Caco-2 (cell line): ENCODE data around the gene ASB10. TPM values are rescaled to one million over a fixed set of nuclear protein-coding genes. Genes with fewer than 3 reads are reported as not detected.

Experiments used
- BruUV-seq: library from RNA; stranded (reverse); fragments of 400-500 nt; replicated peaks from 2 replicates; lab custom pipeline; 2021; lab: Mats Ljungman, UMichigan
- CTCF ChIA-PET: fragments of 300-600 bp; sonication (Branson Sonifier 250); formaldehyde crosslinking; loops from one replicate; lab custom pipeline; 2022; ENCODE audit warnings: antibody characterized with exemption; lab: Charles Lee
- POLR2A ChIA-PET: fragments of 300-600 bp; sonication (Branson Sonifier 250); formaldehyde crosslinking; loops from one replicate; lab custom pipeline; 2022; ENCODE audit warnings: antibody characterized with exemption; lab: Charles Lee
- DNase-seq, 2 experiments: peaks; one replicate each; pipeline versions ENCODE4 v3.0.0 to v3.0.0-alpha.2; 2020 to 2022
- H3K27me3 ChIP-seq: replicated peaks from 2 replicates; pipeline ENCODE4 v1.6.0; 2011; ENCODE audit warnings: low read length; ENCODE audit not compliant: control insufficient read depth, insufficient read depth
- H3K36me3 ChIP-seq: 2 replicates; pipeline ENCODE4 v1.5.1; 2011; ENCODE audit warnings: low read length; ENCODE audit not compliant: control insufficient read depth, insufficient read depth
- H3K4me1 ChIP-seq: fragments of 250-450 bp; sonication (Bioruptor Pico); 2 replicates; pipeline ENCODE4 v1.5.1; 2020; ENCODE audit warnings: mild to moderate bottlenecking
- H3K4me3 ChIP-seq: 2 replicates; pipeline ENCODE4 v1.5.1; 2011; ENCODE audit warnings: low read depth, mild to moderate bottlenecking, control low read depth, low read length
- H3K9me3 ChIP-seq: fragments of 250-450 bp; sonication (Bioruptor Pico); 2 replicates; pipeline ENCODE4 v1.5.1; 2020; ENCODE audit warnings: mild to moderate bottlenecking, moderate library complexity
- H3K27ac Mint-ChIP-seq: one replicate; pipeline ENCODE4 v1.8.0; 2022; ENCODE audit warnings: mixed read lengths; ENCODE audit not compliant: unreplicated experiment
- H3K27me3 Mint-ChIP-seq: one replicate; pipeline ENCODE4 v1.8.0; 2022; ENCODE audit warnings: mixed read lengths; ENCODE audit not compliant: insufficient read depth, unreplicated experiment
- H3K36me3 Mint-ChIP-seq: one replicate; pipeline ENCODE4 v1.8.0; 2022; ENCODE audit warnings: mild to moderate bottlenecking, mixed read lengths; ENCODE audit not compliant: insufficient read depth, unreplicated experiment
- H3K4me1 Mint-ChIP-seq: one replicate; pipeline ENCODE4 v1.8.0; 2022; ENCODE audit warnings: low read depth, mixed read lengths; ENCODE audit not compliant: unreplicated experiment
- H3K4me3 Mint-ChIP-seq: one replicate; pipeline ENCODE4 v1.8.0; 2022; ENCODE audit warnings: mild to moderate bottlenecking, moderate library complexity, mixed read lengths; ENCODE audit not compliant: unreplicated experiment
- H3K9me3 Mint-ChIP-seq: one replicate; pipeline ENCODE4 v1.8.0; 2022; ENCODE audit warnings: mixed read lengths; ENCODE audit not compliant: unreplicated experiment
- CTCF ChIP-seq, 2 experiments: fragments of 200-600 bp in 1 of 2; IDR thresholded peaks; 1 replicate in 1 of 2; 2 replicates in 1 of 2; pipeline versions ENCODE4 v1.5.1 to v1.8.0; 2011 to 2022; ENCODE audit warnings: antibody characterized with exemption in 1 of 2, control low read depth in 1 of 2, inconsistent platforms in 1 of 2, low read depth in 1 of 2, low read length in 1 of 2, mild to moderate bottlenecking in 1 of 2, moderate library complexity in 1 of 2; ENCODE audit not compliant: insufficient read depth in 1 of 2, severe bottlenecking in 1 of 2, unreplicated experiment in 1 of 2
- intact Hi-C: fragments of 100-400 bp; cut with micrococcal nuclease; formaldehyde crosslinking; loops from one replicate; pipeline ENCODE4 v1.10.0; 2022; ENCODE audit not compliant: unreplicated experiment
- total RNA-seq: library from RNA; stranded (reverse); gene quantifications from 2 replicates; pipeline ENCODE4 v1.2.3, GENCODE V29; 2022

The ASB10 gene
- total RNA-seq, 1 experiment from 2014 or later: not detected

GRCh38 chr7:151205730-151206129 is 18.7 kb upstream of the ASB10 start:
- peaks cover 24% of the 10 kb centered on the region for H3K27me3 Mint-ChIP-seq
- POLR2A ChIA-PET: no interaction called here
- intact Hi-C loops: no loop called here

GRCh38 chr7:151204383-151205032 is 17.5 kb upstream of the ASB10 start:
- no peaks in the 10 kb centered on the region for H3K4me1 ChIP-seq
- no peaks in the 10 kb centered on the region for H3K36me3 ChIP-seq
- CTCF ChIA-PET: no interaction called here
- no peak for DNase-seq
- intact Hi-C loops: no loop called here
- TF ChIP-seq CTCF (IDR thresholded peaks at IDR 0.05; ENCODE audit: insufficient read depth in 1 of 2, low read depth in 1 of 2, low read length in 1 of 2, severe bottlenecking in 1 of 2, unreplicated experiment in 1 of 2): no peak
- H3K27me3 Mint-ChIP-seq: peaks cover 20% of the 10 kb centered on the region
- no peak overlapping the region for H3K4me3 Mint-ChIP-seq
- peaks cover 1% of the 10 kb centered on the region for H3K36me3 Mint-ChIP-seq
- BruUV-seq: no TSS peak
- H3K27me3 ChIP-seq: no peaks in the 10 kb centered on the region; the same call in 1 of the 2 replicates
- H3K27ac Mint-ChIP-seq: no peak overlapping the region
- no peaks in the 10 kb centered on the region for H3K9me3 Mint-ChIP-seq
- no peak overlapping the region for H3K4me3 ChIP-seq
- H3K9me3 ChIP-seq: no peaks in the 10 kb centered on the region
- POLR2A ChIA-PET: no interaction called here
- H3K4me1 Mint-ChIP-seq: no peaks in the 10 kb centered on the region

More at GRCh38 chr7:151205730-151206129, 18.7 kb upstream of the ASB10 start:
- TF ChIP-seq CTCF (IDR thresholded peaks at IDR 0.05; ENCODE audit: insufficient read depth in 1 of 2, low read depth in 1 of 2, low read length in 1 of 2, severe bottlenecking in 1 of 2, unreplicated experiment in 1 of 2): no peak
- no peak for DNase-seq
- CTCF ChIA-PET: no interaction called here
- Histone ChIP-seq H3K27me3 (no peaks in the 10 kb centered on the region; the same call in 1 of the 2 replicates), H3K4me1 (no peaks in the 10 kb centered on the region), H3K9me3 (no peaks in the 10 kb centered on the region), H3K4me3 (no peak overlapping the region), H3K36me3 (no peaks in the 10 kb centered on the region)
- BruUV-seq: no TSS peak
- Mint-ChIP-seq H3K36me3 (peaks cover 7% of the 10 kb centered on the region), H3K9me3 (no peaks in the 10 kb centered on the region), H3K27ac (no peak overlapping the region), H3K4me3 (no peak overlapping the region), H3K4me1 (peaks cover 5% of the 10 kb centered on the region)

- Mint-ChIP-seq H3K4me3 (no peak overlapping the region), H3K36me3 (no peaks in the 10 kb centered on the region), H3K4me1 (no peaks in the 10 kb centered on the region), H3K9me3 (no peaks in the 10 kb centered on the region), H3K27ac (no peak overlapping the region), H3K27me3 (peaks cover 20% of the 10 kb centered on the region)
- DNase-seq: no peak
- ChIA-PET POLR2A (no interaction called here), CTCF (no interaction called here)
- intact Hi-C loops: no loop called here
- no peak for TF ChIP-seq CTCF (IDR thresholded peaks at IDR 0.05; ENCODE audit: insufficient read depth in 1 of 2, low read depth in 1 of 2, low read length in 1 of 2, severe bottlenecking in 1 of 2, unreplicated experiment in 1 of 2)
- Histone ChIP-seq H3K4me1 (no peaks in the 10 kb centered on the region), H3K4me3 (no peak overlapping the region), H3K36me3 (no peaks in the 10 kb centered on the region), H3K9me3 (no peaks in the 10 kb centered on the region), H3K27me3 (no peaks in the 10 kb centered on the region; the same call in 1 of the 2 replicates)
- no TSS peak for BruUV-seq
Observed at GRCh38 chr7:151202836-151203235, 15.8 kb upstream of the ASB10 start.
